H1 (cell line): ENCODE data around the gene SGO2. TPM values are rescaled to one million over a fixed set of nuclear protein-coding genes. Genes with fewer than 3 reads are reported as not detected.

Experiments
- polyA plus RNA-seq, 7 experiments: library from polyadenylated mRNA; depleted of rRNA in 3 of 7; stranded (reverse) in 5 of 7; unstranded in 2 of 7; fragments of >200 nt in 5 of 7; fragments of 200-250 nt in 2 of 7; gene quantifications; 1 replicate in 5 of 7; 2 replicates in 1 of 7; 4 replicates in 1 of 7; pipeline versions ENCODE4 v1.2.1 to v1.2.3, GENCODE V29; 2011 to 2013; ENCODE audit warnings: missing spikeins in 2 of 7, mixed read lengths in 2 of 7
- total RNA-seq: library from RNA; stranded (reverse); fragmentation: NEBNext Ultra II Directional; extraction: Animal tissue kit (Norgen Biotek cat#: 25700); gene quantifications from 2 replicates; pipeline ENCODE4 v1.2.1, GENCODE V29; 2021
- TF ChIP-seq, protein P1 (sequence below): fragments of 300-600 bp; sonication (generic); IDR thresholded peaks from 2 replicates; pipeline ENCODE4 v1.7.1; 2012; ENCODE audit warnings: low read length, moderate library complexity, mild to moderate bottlenecking, inconsistent platforms; ENCODE audit not compliant: insufficient replicate concordance

The SGO2 gene
- total and polyA plus RNA-seq, 2 of the 8 experiments (the other 6 are each of a cell fraction or from before 2014, with no cell fraction given): 2.4 to 33.2 TPM

DNA sequence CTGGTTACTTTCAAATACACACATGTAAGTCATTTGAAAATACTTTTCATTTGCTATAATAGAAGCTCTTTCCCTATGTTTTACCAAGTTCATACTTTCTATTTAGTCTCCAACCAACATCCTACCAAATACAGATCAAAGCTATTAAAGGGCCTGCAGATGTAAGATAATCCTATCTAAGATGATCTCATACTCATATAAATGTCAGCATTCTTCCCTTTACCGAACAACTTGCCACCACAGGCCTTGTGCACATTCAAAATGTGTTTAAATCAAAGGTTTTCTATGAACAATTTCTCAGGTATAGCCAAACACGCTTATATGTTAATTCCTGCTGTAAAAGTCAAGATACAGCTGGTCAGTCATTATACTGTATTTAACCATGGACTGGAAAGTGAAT, 39.5 kb upstream of the SGO2 start (continued):
- TF ChIP-seq, protein P1, sequence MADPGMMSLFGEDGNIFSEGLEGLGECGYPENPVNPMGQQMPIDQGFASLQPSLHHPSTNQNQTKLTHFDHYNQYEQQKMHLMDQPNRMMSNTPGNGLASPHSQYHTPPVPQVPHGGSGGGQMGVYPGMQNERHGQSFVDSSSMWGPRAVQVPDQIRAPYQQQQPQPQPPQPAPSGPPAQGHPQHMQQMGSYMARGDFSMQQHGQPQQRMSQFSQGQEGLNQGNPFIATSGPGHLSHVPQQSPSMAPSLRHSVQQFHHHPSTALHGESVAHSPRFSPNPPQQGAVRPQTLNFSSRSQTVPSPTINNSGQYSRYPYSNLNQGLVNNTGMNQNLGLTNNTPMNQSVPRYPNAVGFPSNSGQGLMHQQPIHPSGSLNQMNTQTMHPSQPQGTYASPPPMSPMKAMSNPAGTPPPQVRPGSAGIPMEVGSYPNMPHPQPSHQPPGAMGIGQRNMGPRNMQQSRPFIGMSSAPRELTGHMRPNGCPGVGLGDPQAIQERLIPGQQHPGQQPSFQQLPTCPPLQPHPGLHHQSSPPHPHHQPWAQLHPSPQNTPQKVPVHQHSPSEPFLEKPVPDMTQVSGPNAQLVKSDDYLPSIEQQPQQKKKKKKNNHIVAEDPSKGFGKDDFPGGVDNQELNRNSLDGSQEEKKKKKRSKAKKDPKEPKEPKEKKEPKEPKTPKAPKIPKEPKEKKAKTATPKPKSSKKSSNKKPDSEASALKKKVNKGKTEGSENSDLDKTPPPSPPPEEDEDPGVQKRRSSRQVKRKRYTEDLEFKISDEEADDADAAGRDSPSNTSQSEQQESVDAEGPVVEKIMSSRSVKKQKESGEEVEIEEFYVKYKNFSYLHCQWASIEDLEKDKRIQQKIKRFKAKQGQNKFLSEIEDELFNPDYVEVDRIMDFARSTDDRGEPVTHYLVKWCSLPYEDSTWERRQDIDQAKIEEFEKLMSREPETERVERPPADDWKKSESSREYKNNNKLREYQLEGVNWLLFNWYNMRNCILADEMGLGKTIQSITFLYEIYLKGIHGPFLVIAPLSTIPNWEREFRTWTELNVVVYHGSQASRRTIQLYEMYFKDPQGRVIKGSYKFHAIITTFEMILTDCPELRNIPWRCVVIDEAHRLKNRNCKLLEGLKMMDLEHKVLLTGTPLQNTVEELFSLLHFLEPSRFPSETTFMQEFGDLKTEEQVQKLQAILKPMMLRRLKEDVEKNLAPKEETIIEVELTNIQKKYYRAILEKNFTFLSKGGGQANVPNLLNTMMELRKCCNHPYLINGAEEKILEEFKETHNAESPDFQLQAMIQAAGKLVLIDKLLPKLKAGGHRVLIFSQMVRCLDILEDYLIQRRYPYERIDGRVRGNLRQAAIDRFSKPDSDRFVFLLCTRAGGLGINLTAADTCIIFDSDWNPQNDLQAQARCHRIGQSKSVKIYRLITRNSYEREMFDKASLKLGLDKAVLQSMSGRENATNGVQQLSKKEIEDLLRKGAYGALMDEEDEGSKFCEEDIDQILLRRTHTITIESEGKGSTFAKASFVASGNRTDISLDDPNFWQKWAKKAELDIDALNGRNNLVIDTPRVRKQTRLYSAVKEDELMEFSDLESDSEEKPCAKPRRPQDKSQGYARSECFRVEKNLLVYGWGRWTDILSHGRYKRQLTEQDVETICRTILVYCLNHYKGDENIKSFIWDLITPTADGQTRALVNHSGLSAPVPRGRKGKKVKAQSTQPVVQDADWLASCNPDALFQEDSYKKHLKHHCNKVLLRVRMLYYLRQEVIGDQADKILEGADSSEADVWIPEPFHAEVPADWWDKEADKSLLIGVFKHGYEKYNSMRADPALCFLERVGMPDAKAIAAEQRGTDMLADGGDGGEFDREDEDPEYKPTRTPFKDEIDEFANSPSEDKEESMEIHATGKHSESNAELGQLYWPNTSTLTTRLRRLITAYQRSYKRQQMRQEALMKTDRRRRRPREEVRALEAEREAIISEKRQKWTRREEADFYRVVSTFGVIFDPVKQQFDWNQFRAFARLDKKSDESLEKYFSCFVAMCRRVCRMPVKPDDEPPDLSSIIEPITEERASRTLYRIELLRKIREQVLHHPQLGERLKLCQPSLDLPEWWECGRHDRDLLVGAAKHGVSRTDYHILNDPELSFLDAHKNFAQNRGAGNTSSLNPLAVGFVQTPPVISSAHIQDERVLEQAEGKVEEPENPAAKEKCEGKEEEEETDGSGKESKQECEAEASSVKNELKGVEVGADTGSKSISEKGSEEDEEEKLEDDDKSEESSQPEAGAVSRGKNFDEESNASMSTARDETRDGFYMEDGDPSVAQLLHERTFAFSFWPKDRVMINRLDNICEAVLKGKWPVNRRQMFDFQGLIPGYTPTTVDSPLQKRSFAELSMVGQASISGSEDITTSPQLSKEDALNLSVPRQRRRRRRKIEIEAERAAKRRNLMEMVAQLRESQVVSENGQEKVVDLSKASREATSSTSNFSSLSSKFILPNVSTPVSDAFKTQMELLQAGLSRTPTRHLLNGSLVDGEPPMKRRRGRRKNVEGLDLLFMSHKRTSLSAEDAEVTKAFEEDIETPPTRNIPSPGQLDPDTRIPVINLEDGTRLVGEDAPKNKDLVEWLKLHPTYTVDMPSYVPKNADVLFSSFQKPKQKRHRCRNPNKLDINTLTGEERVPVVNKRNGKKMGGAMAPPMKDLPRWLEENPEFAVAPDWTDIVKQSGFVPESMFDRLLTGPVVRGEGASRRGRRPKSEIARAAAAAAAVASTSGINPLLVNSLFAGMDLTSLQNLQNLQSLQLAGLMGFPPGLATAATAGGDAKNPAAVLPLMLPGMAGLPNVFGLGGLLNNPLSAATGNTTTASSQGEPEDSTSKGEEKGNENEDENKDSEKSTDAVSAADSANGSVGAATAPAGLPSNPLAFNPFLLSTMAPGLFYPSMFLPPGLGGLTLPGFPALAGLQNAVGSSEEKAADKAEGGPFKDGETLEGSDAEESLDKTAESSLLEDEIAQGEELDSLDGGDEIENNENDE: no peak
